Measurements from ENCODE around the gene RAB27A.

DNA sequence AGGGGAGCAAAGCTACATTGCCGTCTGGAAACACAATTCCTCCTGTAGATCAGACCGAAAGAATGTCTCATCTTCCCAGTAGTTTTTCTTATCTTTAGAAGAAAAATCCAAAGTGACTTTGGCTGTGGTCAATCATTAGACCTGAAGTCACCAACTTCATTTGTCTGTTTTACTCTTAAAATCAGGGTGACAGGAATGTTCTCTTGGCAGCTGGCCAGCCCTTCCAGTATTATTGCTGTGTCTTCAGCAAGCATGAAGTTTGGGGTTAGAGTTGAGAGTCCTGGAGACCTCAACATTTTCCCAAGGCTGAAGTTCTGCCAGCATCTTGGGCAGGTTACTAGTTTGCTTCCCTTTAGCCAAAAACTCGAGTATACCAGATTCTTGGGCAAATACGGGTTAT lies 125.3 kb downstream of the RAB27A start:
- TF ChIP-seq TAF1 (IDR thresholded peaks at IDR 0.05; ENCODE audit: low read depth, low read length) (no peak), POLR2A (IDR thresholded peaks at IDR 0.05; ENCODE audit: low read depth, low read length) (no peak)

Data from GM12891 (cell line).